A549 treated with AZD2906 at 1 μM for 4 hours (cell line): ENCODE data around the gene TINAG. TPM values are rescaled to one million over a fixed set of nuclear protein-coding genes. Genes with fewer than 3 reads are reported as not detected.

ENCODE experiments used
- total RNA-seq: library from RNA; stranded (reverse); fragments of 200-300 nt; extraction: Qiagen RNA extraction; gene quantifications from 5 replicates; pipeline ENCODE4 v1.2.3, GENCODE V29; 2022

Gene TINAG, protein sequence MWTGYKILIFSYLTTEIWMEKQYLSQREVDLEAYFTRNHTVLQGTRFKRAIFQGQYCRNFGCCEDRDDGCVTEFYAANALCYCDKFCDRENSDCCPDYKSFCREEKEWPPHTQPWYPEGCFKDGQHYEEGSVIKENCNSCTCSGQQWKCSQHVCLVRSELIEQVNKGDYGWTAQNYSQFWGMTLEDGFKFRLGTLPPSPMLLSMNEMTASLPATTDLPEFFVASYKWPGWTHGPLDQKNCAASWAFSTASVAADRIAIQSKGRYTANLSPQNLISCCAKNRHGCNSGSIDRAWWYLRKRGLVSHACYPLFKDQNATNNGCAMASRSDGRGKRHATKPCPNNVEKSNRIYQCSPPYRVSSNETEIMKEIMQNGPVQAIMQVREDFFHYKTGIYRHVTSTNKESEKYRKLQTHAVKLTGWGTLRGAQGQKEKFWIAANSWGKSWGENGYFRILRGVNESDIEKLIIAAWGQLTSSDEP
- total RNA-seq = 0.20 TPM in 1 of 5 replicates, not detected in the others

DNA sequence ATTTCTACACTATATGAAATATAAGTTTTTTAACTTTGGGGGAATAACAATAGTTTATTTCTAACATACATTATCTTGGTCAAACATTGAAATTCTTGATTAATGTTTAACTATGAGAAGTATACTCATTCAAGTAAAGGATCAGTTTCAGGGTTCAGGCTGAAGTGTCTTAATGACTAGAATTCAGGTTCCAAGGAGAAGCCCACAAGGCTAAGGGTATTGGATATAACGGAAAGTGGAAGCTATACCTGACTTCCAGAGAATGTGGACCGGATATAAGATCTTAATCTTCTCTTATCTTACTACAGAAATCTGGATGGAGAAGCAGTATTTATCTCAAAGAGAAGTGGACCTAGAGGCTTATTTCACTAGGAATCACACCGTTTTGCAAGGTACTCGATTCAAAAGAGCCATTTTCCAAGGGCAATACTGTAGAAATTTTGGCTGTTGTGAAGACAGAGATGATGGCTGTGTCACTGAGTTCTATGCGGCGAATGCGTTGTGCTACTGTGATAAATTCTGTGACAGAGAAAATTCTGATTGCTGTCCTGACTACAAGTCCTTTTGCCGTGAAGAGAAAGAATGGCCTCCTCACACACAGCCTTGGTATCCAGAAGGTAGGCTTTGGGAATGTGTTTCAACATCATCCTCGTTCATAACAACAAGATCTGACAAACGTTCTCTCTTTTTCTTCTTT is at the start of gene TINAG:
Gene TINAG (plus strand): TSS at position 153 of the 697 bp plus-strand sequence. CDS start 110 bp downstream, at position 263.

Other genes starting within 250 kb of the TINAG start
- gene MLIP, start 197.0 kb upstream of the TINAG start, total RNA-seq = 0.09 TPM in 1 of 5 replicates, not detected in the others